HL-60 (cell line): ENCODE data around the gene ZG16.
"Not testable (repeated sequence)": the region's sequence is repeated elsewhere in the genome, so short reads cannot be mapped to it uniquely, and the experiment has no call there.

ENCODE experiments used
- CTCF ChIP-seq: IDR thresholded peaks from one replicate; pipeline ENCODE4 v1.5.1; 2011; ENCODE audit warnings: low read length, control low read depth, inconsistent platforms; ENCODE audit not compliant: insufficient read depth
- GABPA ChIP-seq: IDR thresholded peaks from 2 replicates; pipeline ENCODE4 v1.6.1; 2012; ENCODE audit warnings: low read depth
- POLR2AphosphoS5 ChIP-seq: IDR thresholded peaks from 2 replicates; pipeline ENCODE4 v1.6.1; 2012; ENCODE audit warnings: low read depth

DNA sequence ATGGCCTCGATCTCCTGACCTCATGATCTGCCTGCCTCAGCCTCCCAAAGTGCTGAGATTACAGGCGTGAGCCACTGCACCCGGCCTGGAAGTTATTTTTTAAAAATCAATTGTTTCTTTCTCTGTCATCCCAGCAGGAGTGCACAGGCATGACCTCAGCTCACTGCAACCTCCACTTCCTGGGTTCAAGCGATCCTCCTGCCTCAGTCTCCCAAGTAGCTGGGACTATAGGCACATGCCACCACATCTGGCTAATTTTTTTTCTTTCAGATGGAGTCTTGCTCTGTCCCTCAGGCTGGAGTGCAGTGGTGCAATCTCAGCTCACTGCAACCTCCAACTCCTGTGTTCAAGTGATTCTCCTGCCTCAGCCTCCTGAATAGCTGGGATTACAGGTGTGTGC, 9.1 kb downstream of the ZG16 start:
- not testable (repeated sequence) for TF ChIP-seq POLR2AphosphoS5, CTCF, GABPA
